ENCODE results near the gene PDE2A.

PDE2A gene

DNA sequence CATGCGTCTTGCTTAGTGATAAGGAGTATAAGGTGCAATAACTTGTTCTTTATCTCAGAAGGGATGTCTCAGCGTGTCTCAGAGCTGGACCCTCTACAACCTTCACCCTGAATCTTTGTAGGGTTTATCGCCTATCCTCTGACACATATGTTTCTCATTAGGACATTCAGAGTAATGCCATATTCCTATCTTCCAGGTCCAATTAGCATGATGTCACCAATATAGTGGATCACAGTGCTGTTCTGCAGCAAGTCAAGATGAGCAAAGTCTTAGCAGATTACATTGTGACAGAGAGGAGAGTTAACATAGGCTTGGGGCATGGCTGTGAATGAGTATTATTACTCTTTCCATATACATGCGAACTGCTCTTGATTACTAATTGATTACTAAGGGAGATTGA, 129.6 kb downstream of the PDE2A start:
- Histone ChIP-seq H3K9me3 (ENCODE audit: control insufficient read depth, insufficient read depth, low read length) (no peaks in the 10 kb centered on the region), H3K4me3 (ENCODE audit: low read depth, low read length) (no peak overlapping the region), H3K4me1 (ENCODE audit: control insufficient read depth, insufficient read depth, low read length) (no peaks in the 10 kb centered on the region), H3K9ac (ENCODE audit: low read depth, low read length) (no peak overlapping the region), H3K36me3 (ENCODE audit: control insufficient read depth, insufficient read depth, low read length) (no peaks in the 10 kb centered on the region), H3K27me3 (ENCODE audit: control insufficient read depth, insufficient read depth, low read length) (no peaks in the 10 kb centered on the region)

DNA sequence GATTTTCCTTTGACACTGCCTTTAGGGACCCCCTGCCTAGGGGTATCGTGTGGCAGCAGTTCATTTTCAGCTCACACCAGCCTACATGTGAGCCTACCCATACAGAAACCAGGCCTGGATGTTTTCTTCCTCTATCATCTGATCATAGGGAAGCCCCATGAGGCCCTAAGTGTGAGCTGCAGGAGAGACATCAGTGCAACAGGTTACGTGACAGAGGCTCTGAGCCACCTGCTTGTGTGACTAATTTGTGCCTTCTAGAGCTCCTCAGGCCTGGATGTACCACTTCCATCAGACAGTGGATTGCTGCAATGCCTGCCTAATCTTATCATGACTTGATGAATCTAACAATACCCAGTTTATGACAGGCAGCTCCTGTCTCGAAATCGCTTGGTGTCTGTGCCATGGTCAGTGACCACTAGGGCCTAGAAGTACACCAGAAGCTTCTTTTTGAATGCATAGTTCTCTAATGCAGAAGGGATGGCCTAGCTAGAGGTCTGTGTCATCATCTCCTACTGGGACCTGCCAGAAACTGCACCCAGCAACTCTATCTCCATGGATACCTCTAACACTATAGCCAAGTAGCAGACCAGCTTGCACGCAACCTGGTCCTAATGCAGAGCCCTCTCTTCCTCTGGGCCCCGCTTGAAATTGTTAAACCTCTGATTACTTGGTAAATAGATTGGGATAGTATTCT, 130.2 kb downstream of the PDE2A start:
- no peaks in the 10 kb centered on the region for H3K36me3 ChIP-seq (ENCODE audit: control insufficient read depth, insufficient read depth, low read length)
- no peaks in the 10 kb centered on the region for H3K9me3 ChIP-seq (ENCODE audit: control insufficient read depth, insufficient read depth, low read length)
- H3K27me3 ChIP-seq (ENCODE audit: control insufficient read depth, insufficient read depth, low read length): peaks cover under 1% of the 10 kb centered on the region

DNA sequence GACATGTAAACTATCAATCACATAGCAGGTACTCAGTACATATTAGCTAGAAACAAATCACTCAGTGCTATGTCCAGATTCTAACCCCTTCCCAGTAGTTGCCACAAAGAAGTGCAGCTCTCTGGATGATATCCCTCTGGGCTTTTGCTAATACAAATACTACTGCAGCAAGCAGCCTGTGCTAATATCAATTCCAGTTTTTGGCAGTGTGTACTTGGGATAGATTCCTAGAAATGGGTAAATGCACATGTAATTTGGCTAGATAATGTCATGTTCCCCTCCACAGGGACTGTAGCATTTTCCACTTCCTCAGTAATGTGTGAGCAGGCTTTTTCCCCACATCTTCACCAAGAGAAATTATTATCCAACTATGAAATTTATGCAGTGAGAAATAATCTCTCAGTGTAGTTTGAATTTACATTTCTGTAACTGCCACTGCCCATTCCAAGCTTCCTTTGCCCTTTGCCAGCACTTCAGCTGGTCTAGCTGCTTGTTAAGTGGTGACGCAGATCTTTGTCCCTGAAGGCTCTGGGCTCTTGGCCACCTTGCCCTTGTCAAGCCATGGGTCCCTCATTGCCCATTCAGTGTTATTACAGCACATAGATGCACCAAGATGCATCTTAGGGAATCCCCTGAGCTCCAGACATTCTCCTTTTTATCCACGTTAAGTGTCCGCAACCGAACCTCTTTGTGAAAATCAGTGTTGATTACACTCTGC, 132.8 kb downstream of the PDE2A start:
- Histone ChIP-seq H3K4me3 (ENCODE audit: low read depth, low read length) (no peak overlapping the region), H3K9me3 (ENCODE audit: control insufficient read depth, insufficient read depth, low read length) (no peaks in the 10 kb centered on the region), H3K9ac (ENCODE audit: low read depth, low read length) (no peak overlapping the region)

More for the DNA sequence above, 130.2 kb downstream of the PDE2A start:
- no peaks in the 10 kb centered on the region for H3K4me1 ChIP-seq (ENCODE audit: control insufficient read depth, insufficient read depth, low read length)
- no peak overlapping the region for H3K4me3 ChIP-seq (ENCODE audit: low read depth, low read length)
- H3K9ac ChIP-seq (ENCODE audit: low read depth, low read length): no peak overlapping the region

DNA sequence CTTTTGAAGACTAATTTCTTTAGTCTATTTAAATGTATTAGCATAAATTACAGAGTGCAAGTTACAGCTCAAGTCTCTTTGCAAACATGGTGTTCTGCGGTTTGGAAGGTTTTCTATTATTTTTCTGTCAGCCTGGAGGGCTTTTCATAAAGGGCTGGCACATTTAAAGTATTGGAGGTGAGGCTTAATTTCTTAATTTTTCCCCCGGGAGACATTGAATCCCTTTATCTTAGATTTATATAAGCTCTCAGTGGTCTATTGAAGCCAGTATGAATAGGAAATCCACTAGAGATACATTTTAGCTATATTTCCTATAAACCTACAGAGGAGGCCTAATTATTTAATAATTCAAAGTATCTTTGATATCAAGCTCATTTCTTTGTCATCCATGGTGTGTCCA, 137.2 kb downstream of the PDE2A start:
- Histone ChIP-seq H3K4me1 (ENCODE audit: control insufficient read depth, insufficient read depth, low read length) (peaks cover 13% of the 10 kb centered on the region), H3K4me3 (ENCODE audit: low read depth, low read length) (no peak overlapping the region), H3K36me3 (ENCODE audit: control insufficient read depth, insufficient read depth, low read length) (no peaks in the 10 kb centered on the region), H3K9me3 (ENCODE audit: control insufficient read depth, insufficient read depth, low read length) (no peaks in the 10 kb centered on the region), H3K9ac (ENCODE audit: low read depth, low read length) (no peak overlapping the region), H3K27me3 (ENCODE audit: control insufficient read depth, insufficient read depth, low read length) (peaks cover 3% of the 10 kb centered on the region)

More for the DNA sequence above, 132.8 kb downstream of the PDE2A start:
- no peaks in the 10 kb centered on the region for H3K4me1 ChIP-seq (ENCODE audit: control insufficient read depth, insufficient read depth, low read length)
- H3K27me3 ChIP-seq (ENCODE audit: control insufficient read depth, insufficient read depth, low read length): peaks cover 3% of the 10 kb centered on the region
- no peaks in the 10 kb centered on the region for H3K36me3 ChIP-seq (ENCODE audit: control insufficient read depth, insufficient read depth, low read length)

DNA sequence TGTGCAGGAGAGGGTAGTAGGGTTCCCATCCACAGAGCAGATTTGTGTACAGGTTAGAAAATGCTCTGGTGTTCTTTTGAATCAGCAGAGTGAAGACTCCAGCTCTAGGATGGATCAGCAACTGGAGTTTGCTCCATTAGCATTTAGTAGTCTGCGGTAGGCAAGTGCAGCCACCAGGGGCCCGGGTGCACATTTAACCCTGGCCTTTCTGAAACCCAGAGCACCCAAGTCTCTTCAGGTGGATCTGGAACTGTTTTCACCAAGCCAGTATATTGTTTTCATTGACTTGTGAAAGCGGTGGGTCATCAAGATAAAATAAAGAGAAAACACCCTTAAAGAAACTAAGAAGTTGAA, 139.1 kb downstream of the PDE2A start:
- peaks cover 13% of the 10 kb centered on the region for H3K4me1 ChIP-seq (ENCODE audit: control insufficient read depth, insufficient read depth, low read length)
- no peak overlapping the region for H3K9ac ChIP-seq (ENCODE audit: low read depth, low read length)
- H3K27me3 ChIP-seq (ENCODE audit: control insufficient read depth, insufficient read depth, low read length): peaks cover 3% of the 10 kb centered on the region
- H3K36me3 ChIP-seq (ENCODE audit: control insufficient read depth, insufficient read depth, low read length): no peaks in the 10 kb centered on the region
- H3K4me3 ChIP-seq (ENCODE audit: low read depth, low read length): no peak overlapping the region
- no peaks in the 10 kb centered on the region for H3K9me3 ChIP-seq (ENCODE audit: control insufficient read depth, insufficient read depth, low read length)

DNA sequence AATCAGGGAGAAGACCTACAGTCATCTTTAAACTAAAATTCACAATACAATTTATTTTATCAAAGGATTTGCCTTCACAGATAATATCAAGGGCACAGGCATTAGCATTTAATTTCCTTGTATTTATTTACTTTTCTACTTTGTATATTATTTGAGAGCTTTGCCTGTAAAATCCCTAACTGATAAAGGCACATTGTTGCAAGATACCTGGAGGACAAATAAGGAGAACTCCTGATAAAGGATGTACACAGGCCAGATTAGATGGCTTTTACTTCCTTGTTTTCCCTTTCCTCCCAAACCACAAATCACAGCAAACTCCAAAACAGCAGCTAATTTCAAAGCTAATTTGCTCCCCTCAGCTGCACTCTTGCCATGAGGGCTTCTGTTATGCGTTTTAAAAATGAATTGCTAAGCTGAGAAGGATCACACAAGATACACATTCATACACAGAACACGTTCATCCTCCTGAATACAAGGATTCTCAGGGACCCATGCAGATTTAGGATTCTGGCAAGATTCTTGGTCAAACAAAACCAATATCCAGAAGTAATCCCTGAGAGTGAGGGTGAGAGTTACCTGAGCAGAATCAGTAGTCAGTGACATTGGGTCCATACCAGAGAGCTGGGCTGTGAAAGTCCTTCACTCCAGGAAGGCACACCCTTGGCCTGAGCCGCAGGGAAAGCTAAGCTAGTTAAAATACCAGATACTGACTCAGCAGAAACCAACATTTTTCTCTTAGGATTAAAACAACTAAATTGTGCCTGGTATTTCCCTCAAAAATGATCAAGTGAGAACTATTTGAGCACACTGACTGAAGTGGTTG, 139.6 kb downstream of the PDE2A start:
- Histone ChIP-seq H3K27me3 (ENCODE audit: control insufficient read depth, insufficient read depth, low read length) (peaks cover 3% of the 10 kb centered on the region), H3K9me3 (ENCODE audit: control insufficient read depth, insufficient read depth, low read length) (no peaks in the 10 kb centered on the region), H3K36me3 (ENCODE audit: control insufficient read depth, insufficient read depth, low read length) (no peaks in the 10 kb centered on the region), H3K9ac (ENCODE audit: low read depth, low read length) (peak overlapping the region; percentile 5), H3K4me1 (ENCODE audit: control insufficient read depth, insufficient read depth, low read length) (peaks cover 13% of the 10 kb centered on the region), H3K4me3 (ENCODE audit: low read depth, low read length) (no peak overlapping the region)

DNA sequence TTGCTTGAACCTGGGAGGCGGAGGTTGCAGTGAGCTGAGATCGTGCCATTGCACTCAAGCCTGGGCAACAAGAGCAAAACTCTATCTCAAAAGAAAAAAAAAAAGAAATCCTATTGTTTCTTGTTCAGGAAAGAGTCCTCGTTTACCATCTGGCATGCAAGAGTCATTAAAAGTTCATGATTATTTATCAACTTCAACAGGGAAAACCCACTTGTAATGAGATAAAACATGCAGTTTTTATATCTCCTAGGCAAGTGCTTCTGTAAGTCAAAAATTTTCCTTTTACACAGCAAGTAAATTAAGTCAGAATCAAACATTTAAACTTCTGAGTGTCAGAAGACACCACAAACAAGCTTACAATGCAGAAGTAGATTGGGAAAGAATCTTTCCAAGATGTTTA, 145.2 kb downstream of the PDE2A start:
- no peak overlapping the region for H3K9ac ChIP-seq (ENCODE audit: low read depth, low read length)
- H3K4me3 ChIP-seq (ENCODE audit: low read depth, low read length): no peak overlapping the region
- peaks cover under 1% of the 10 kb centered on the region for H3K4me1 ChIP-seq (ENCODE audit: control insufficient read depth, insufficient read depth, low read length)
- no peaks in the 10 kb centered on the region for H3K36me3 ChIP-seq (ENCODE audit: control insufficient read depth, insufficient read depth, low read length)
- no peaks in the 10 kb centered on the region for H3K27me3 ChIP-seq (ENCODE audit: control insufficient read depth, insufficient read depth, low read length)
- no peaks in the 10 kb centered on the region for H3K9me3 ChIP-seq (ENCODE audit: control insufficient read depth, insufficient read depth, low read length)

DNA sequence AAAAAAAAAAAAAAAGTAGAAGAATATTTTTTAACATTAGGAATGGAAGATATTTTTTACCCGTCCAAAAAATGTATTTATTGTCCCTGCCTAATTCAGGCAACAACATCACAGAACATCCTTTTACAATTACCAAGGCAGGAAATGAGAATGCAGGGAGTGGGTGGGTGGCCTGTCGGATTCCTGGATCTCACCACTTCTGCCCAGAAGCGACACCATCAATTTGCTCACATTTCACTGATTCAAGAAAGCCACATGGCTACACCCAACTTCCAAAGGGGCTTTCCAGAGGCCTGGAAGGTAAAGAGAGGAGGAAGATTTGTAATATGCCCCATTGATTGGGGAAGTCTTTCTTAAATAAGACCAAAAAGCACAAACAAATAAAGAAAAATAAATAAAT, 146.1 kb downstream of the PDE2A start:
- Histone ChIP-seq H3K36me3 (ENCODE audit: control insufficient read depth, insufficient read depth, low read length) (no peaks in the 10 kb centered on the region), H3K9me3 (ENCODE audit: control insufficient read depth, insufficient read depth, low read length) (no peaks in the 10 kb centered on the region), H3K4me1 (ENCODE audit: control insufficient read depth, insufficient read depth, low read length) (no peaks in the 10 kb centered on the region), H3K9ac (ENCODE audit: low read depth, low read length) (no peak overlapping the region), H3K4me3 (ENCODE audit: low read depth, low read length) (no peak overlapping the region), H3K27me3 (ENCODE audit: control insufficient read depth, insufficient read depth, low read length) (no peaks in the 10 kb centered on the region)

Measured in iPS-15b (cell line).